Keratinocyte (primary cell): ENCODE measurements around the gene MGAT3. TPM values are rescaled to one million over a fixed set of nuclear protein-coding genes. Genes with fewer than 3 reads are reported as not detected.

ENCODE experiments used
- DNase-seq: peaks from one replicate; pipeline ENCODE4 v3.0.0-alpha.2; 2011; ENCODE audit warnings: low read depth, missing footprints, low spot score
- FAIRE-seq: peaks from 2 replicates; lab custom pipeline; 2011; peaks lifted over from hg19 to GRCh38; lab: Jason Lieb, UNC
- H2AFZ ChIP-seq: 2 replicates; pipeline ENCODE4 v1.6.0; 2012; ENCODE audit warnings: low read length, control low read depth, inconsistent platforms; ENCODE audit not compliant: control insufficient read depth
- H3K27ac ChIP-seq: 2 replicates; pipeline ENCODE4 v1.5.1; 2011; ENCODE audit warnings: low read length; ENCODE audit not compliant: control insufficient read depth, insufficient read depth
- H3K27me3 ChIP-seq: 3 replicates; pipeline ENCODE4 v1.6.0; 2011; ENCODE audit warnings: low read length; ENCODE audit not compliant: control insufficient read depth, insufficient read depth; ENCODE audit errors: extremely low read depth
- H3K36me3 ChIP-seq, 2 experiments: 2 replicates in 1 of 2; 3 replicates in 1 of 2; pipeline ENCODE4 v1.5.1; 2011; ENCODE audit warnings: low read length in 2 of 2, mild to moderate bottlenecking in 1 of 2; ENCODE audit not compliant: control insufficient read depth in 2 of 2, insufficient read depth in 2 of 2; ENCODE audit errors: extremely low read depth in 1 of 2
- H3K4me1 ChIP-seq: 3 replicates; pipeline ENCODE4 v1.5.1; 2011; ENCODE audit warnings: low read length; ENCODE audit not compliant: control insufficient read depth, insufficient read depth; ENCODE audit errors: extremely low read depth
- H3K4me2 ChIP-seq: 3 replicates; pipeline ENCODE4 v1.6.0; 2011; ENCODE audit warnings: low read depth, low read length; ENCODE audit not compliant: control insufficient read depth, insufficient read depth; ENCODE audit errors: extremely low read depth
- H3K4me3 ChIP-seq, 3 experiments: fragments of 200-600 bp in 1 of 3; sonication (generic) in 1 of 3; 2 replicates in 2 of 3; 3 replicates in 1 of 3; pipeline ENCODE4 v1.5.1; 2011 to 2016; ENCODE audit warnings: low read length in 3 of 3, mild to moderate bottlenecking in 3 of 3, control low read depth in 2 of 3, inconsistent platforms in 1 of 3, low read depth in 1 of 3, mixed read lengths in 1 of 3, mixed run types in 1 of 3, moderate library complexity in 1 of 3; ENCODE audit not compliant: control insufficient read depth in 2 of 3, insufficient read depth in 2 of 3; ENCODE audit errors: extremely low read depth in 1 of 3
- H3K79me2 ChIP-seq: 2 replicates; pipeline ENCODE4 v1.6.0; 2012; ENCODE audit warnings: low read length; ENCODE audit not compliant: control insufficient read depth, insufficient read depth
- H3K9ac ChIP-seq: 3 replicates; pipeline ENCODE4 v1.6.0; 2011; ENCODE audit warnings: low read length; ENCODE audit not compliant: control insufficient read depth, insufficient read depth; ENCODE audit errors: extremely low read depth
- H3K9me1 ChIP-seq: 3 replicates; pipeline ENCODE4 v1.6.0; 2011; ENCODE audit warnings: low read length; ENCODE audit not compliant: control insufficient read depth, insufficient read depth; ENCODE audit errors: extremely low read depth
- H3K9me3 ChIP-seq: 2 replicates; pipeline ENCODE4 v1.5.1; 2012; ENCODE audit warnings: low read depth, low read length; ENCODE audit not compliant: control insufficient read depth
- H4K20me1 ChIP-seq: 3 replicates; pipeline ENCODE4 v1.6.0; 2011; ENCODE audit warnings: low read length; ENCODE audit not compliant: control insufficient read depth, insufficient read depth; ENCODE audit errors: extremely low read depth
- EZH2 ChIP-seq: IDR thresholded peaks from one replicate; pipeline ENCODE4 v1.6.1; 2012; ENCODE audit warnings: inconsistent platforms, mild to moderate bottlenecking, low read length, moderate library complexity
- dilution Hi-C: fragments of 300-500 bp; cut with MboI; formaldehyde crosslinking; loops from one replicate; pipeline ENCODE4 v1.7.0; 2020; ENCODE audit warnings: low sequenced_read_pairs; ENCODE audit not compliant: extremely low pct_ligation_motif_present
- polyA plus RNA-seq, 5 experiments: library from polyadenylated mRNA; depleted of rRNA in 3 of 5; stranded (reverse) in 3 of 5; stranded (forward) in 1 of 5; unstranded in 1 of 5; fragments of >200 nt; gene quantifications; 1 replicate in 1 of 5; 2 replicates in 3 of 5; 3 replicates in 1 of 5; pipeline versions ENCODE4 v1.2.1 to v1.2.3, GENCODE V29; 2011 to 2012; ENCODE audit warnings: missing spikeins in 2 of 5, low read depth in 1 of 5, low replicate concordance in 1 of 5
- TF ChIP-seq, protein P1 (sequence below), 3 experiments: IDR thresholded peaks in 1 of 3; conservative IDR thresholded peaks in 1 of 3; optimal IDR thresholded peaks in 1 of 3; 2 replicates in 2 of 3; 3 replicates in 1 of 3; pipeline versions ENCODE3 to v1.5.1; 2011; ENCODE audit warnings: low read length in 3 of 3, mild to moderate bottlenecking in 3 of 3, moderate library complexity in 2 of 3, control low read depth in 1 of 3, inconsistent platforms in 1 of 3; ENCODE audit not compliant: insufficient read depth in 2 of 3; ENCODE audit errors: extremely low read depth in 1 of 3

The MGAT3 gene
- polyA plus RNA-seq, 1 donor (not counting 4 experiments of a cell fraction or from before 2014, with no cell fraction given): not detected

- H3K27ac ChIP-seq: no peak overlapping the region
- H3K4me3 ChIP-seq: no peak overlapping the region
- no peaks in the 10 kb centered on the region for H3K79me2 ChIP-seq
- no peaks in the 10 kb centered on the region for H4K20me1 ChIP-seq
- peaks cover 2% of the 10 kb centered on the region for H3K9me1 ChIP-seq
- DNase-seq (no peak), FAIRE-seq (no peak)
- H2AFZ ChIP-seq: no peak overlapping the region
- peaks cover 28 to 37% of the 10 kb centered on the region in 2 experiments for H3K36me3 ChIP-seq
- H3K9ac ChIP-seq: no peak overlapping the region
- H3K4me2 ChIP-seq: no peak overlapping the region
- no peaks in the 10 kb centered on the region for H3K27me3 ChIP-seq
- H3K4me1 ChIP-seq: no peaks in the 10 kb centered on the region
- no peaks in the 10 kb centered on the region for H3K9me3 ChIP-seq
- TF ChIP-seq, protein P1, sequence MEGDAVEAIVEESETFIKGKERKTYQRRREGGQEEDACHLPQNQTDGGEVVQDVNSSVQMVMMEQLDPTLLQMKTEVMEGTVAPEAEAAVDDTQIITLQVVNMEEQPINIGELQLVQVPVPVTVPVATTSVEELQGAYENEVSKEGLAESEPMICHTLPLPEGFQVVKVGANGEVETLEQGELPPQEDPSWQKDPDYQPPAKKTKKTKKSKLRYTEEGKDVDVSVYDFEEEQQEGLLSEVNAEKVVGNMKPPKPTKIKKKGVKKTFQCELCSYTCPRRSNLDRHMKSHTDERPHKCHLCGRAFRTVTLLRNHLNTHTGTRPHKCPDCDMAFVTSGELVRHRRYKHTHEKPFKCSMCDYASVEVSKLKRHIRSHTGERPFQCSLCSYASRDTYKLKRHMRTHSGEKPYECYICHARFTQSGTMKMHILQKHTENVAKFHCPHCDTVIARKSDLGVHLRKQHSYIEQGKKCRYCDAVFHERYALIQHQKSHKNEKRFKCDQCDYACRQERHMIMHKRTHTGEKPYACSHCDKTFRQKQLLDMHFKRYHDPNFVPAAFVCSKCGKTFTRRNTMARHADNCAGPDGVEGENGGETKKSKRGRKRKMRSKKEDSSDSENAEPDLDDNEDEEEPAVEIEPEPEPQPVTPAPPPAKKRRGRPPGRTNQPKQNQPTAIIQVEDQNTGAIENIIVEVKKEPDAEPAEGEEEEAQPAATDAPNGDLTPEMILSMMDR (optimal IDR thresholded peaks at IDR 0.05 in 1 of 3, IDR thresholded peaks at IDR 0.05 in 1 of 3, conservative IDR thresholded peaks at IDR 0.05 in 1 of 3; ENCODE audit: extremely low read depth in 1 of 3, insufficient read depth in 2 of 3, low read length in 3 of 3): no peak
- no peak for TF ChIP-seq EZH2
- dilution Hi-C loops: no loop called here
Observed at GRCh38 chr22:39417641-39418040, 39.2 kb upstream of the MGAT3 start.

DNA sequence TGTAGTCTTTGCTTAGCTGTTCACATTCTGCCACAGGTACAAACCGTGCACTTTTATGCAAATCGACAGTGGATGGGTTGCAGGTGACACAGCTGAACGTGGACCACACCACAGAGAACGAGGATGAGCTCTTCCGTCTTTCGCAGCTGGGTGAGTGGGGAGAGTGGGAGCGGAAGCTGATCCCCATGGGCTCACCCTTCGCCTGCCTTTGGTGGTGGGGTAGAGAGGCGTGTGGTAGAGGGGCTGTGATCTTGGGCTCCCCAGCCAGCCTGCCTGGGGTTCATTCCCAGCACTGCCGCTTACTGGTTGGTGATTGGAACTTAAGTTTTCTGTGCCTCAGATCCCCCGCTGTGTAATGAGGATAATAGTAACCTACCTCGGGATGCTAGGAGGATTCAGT, 38.1 kb upstream of the MGAT3 start:
- Histone ChIP-seq H4K20me1 (no peaks in the 10 kb centered on the region), H3K4me3 (no peak overlapping the region), H3K79me2 (no peaks in the 10 kb centered on the region), H3K4me2 (no peak overlapping the region), H2AFZ (no peak overlapping the region), H3K36me3 (peaks cover 29 to 37% of the 10 kb centered on the region in 2 experiments), H3K9ac (no peak overlapping the region), H3K27me3 (no peaks in the 10 kb centered on the region), H3K4me1 (no peaks in the 10 kb centered on the region), H3K9me1 (peaks cover 2% of the 10 kb centered on the region), H3K27ac (no peak overlapping the region), H3K9me3 (no peaks in the 10 kb centered on the region)
- FAIRE-seq (no peak), DNase-seq (no peak)
- dilution Hi-C loops: no loop called here
- TF ChIP-seq, protein P1 (optimal IDR thresholded peaks at IDR 0.05 in 1 of 3, IDR thresholded peaks at IDR 0.05 in 1 of 3, conservative IDR thresholded peaks at IDR 0.05 in 1 of 3; ENCODE audit: extremely low read depth in 1 of 3, insufficient read depth in 2 of 3, low read length in 3 of 3): no peak
- TF ChIP-seq EZH2: no peak
